Liver (tissue), 9 donors: ENCODE measurements around the gene PIAS1. TPM values are rescaled to one million over a fixed set of nuclear protein-coding genes. Genes with fewer than 3 reads are reported as not detected.
A peak's percentile ranks its signal among the peaks of the same experiment; 100 is the strongest.

Experiments
- DNase-seq: peaks from one replicate; pipeline ENCODE4 v3.0.0-alpha.2; 2017; ENCODE audit warnings: low spot score
- H3K27ac ChIP-seq, 2 donors: one replicate each; pipeline ENCODE4 v1.7.0; 2013; ENCODE audit warnings: inconsistent platforms in 2 of 2, low read length in 2 of 2, control low read depth in 1 of 2, low read depth in 1 of 2, mild to moderate bottlenecking in 1 of 2
- H3K27me3 ChIP-seq, 4 donors: one replicate each; pipeline versions ENCODE4 v1.6.1 to v1.7.0; 2013; ENCODE audit warnings: low read length in 3 of 4, inconsistent platforms in 1 of 4, mild to moderate bottlenecking in 1 of 4, moderate library complexity in 1 of 4; ENCODE audit not compliant: control insufficient read depth in 4 of 4, insufficient read depth in 4 of 4
- H3K36me3 ChIP-seq, 4 donors: one replicate each; pipeline versions ENCODE4 v1.6.1 to v1.7.0; 2013; ENCODE audit warnings: low read length in 3 of 4, mild to moderate bottlenecking in 3 of 4, low read depth in 1 of 4, moderate library complexity in 1 of 4; ENCODE audit not compliant: control insufficient read depth in 4 of 4, insufficient read depth in 3 of 4
- H3K4me1 ChIP-seq, 4 donors: one replicate each; pipeline versions ENCODE4 v1.6.1 to v1.7.0; 2013; ENCODE audit warnings: low read length in 3 of 4, mild to moderate bottlenecking in 3 of 4, moderate library complexity in 1 of 4; ENCODE audit not compliant: control insufficient read depth in 4 of 4, insufficient read depth in 4 of 4
- H3K4me3 ChIP-seq, 3 donors: one replicate each; pipeline versions ENCODE4 v1.6.1 to v1.7.0; 2013; ENCODE audit warnings: low read length in 3 of 3, control low read depth in 1 of 3, low read depth in 1 of 3, mild to moderate bottlenecking in 1 of 3
- H3K9ac ChIP-seq, 2 donors: one replicate each; pipeline ENCODE4 v1.7.0; 2013; ENCODE audit warnings: low read length in 2 of 2, mild to moderate bottlenecking in 2 of 2, moderate library complexity in 2 of 2, control low read depth in 1 of 2, low read depth in 1 of 2
- H3K9me3 ChIP-seq, 4 donors: one replicate each; pipeline versions ENCODE4 v1.6.1 to v1.7.0; 2013; ENCODE audit warnings: low read length in 3 of 4; ENCODE audit not compliant: control insufficient read depth in 4 of 4
- ATF3 ChIP-seq: IDR thresholded peaks from 2 replicates; pipeline ENCODE4 v1.6.1; 2016; ENCODE audit warnings: antibody characterized with exemption
- CTCF ChIP-seq: fragments of 150-350 bp; IDR thresholded peaks from 2 replicates; pipeline ENCODE4 v1.5.1; 2017; ENCODE audit warnings: improper control_type of control experiment, low read depth, low read length; ENCODE audit not compliant: missing input control
- EGR1 ChIP-seq, 2 donors: IDR thresholded peaks; 2 replicates each; pipeline ENCODE4 v1.6.1; 2016 to 2018; ENCODE audit warnings: antibody characterized with exemption in 2 of 2, low read depth in 2 of 2
- FOXA1 ChIP-seq: IDR thresholded peaks from 2 replicates; pipeline ENCODE4 v1.6.1; 2016; ENCODE audit warnings: antibody characterized with exemption
- FOXA2 ChIP-seq: IDR thresholded peaks from 2 replicates; pipeline ENCODE4 v1.6.1; 2016; ENCODE audit warnings: antibody characterized with exemption
- GABPA ChIP-seq, 2 donors: IDR thresholded peaks in 1 of 2; conservative IDR thresholded peaks in 1 of 2; 2 replicates each; pipeline ENCODE4 v1.6.1; 2016; ENCODE audit warnings: antibody characterized with exemption in 2 of 2, mild to moderate bottlenecking in 1 of 2, moderate library complexity in 1 of 2
- HNF4A ChIP-seq, 2 donors: conservative IDR thresholded peaks; 2 replicates each; pipeline ENCODE4 v1.6.1; 2016; ENCODE audit warnings: antibody characterized with exemption in 2 of 2, mild to moderate bottlenecking in 2 of 2
- HNF4G ChIP-seq: IDR thresholded peaks from 2 replicates; pipeline ENCODE4 v1.6.1; 2016; ENCODE audit warnings: antibody characterized with exemption
- JUND ChIP-seq, 2 donors: IDR thresholded peaks; 2 replicates each; pipeline ENCODE4 v1.6.1; 2016; ENCODE audit warnings: antibody characterized with exemption in 2 of 2
- MAX ChIP-seq: IDR thresholded peaks from 2 replicates; pipeline ENCODE4 v1.6.1; 2016; ENCODE audit warnings: antibody characterized with exemption
- NR2F2 ChIP-seq: IDR thresholded peaks from 2 replicates; pipeline ENCODE4 v1.6.1; 2016; ENCODE audit warnings: antibody characterized with exemption
- RAD21 ChIP-seq, 2 donors: IDR thresholded peaks; 2 replicates each; pipeline ENCODE4 v1.6.1; 2016; ENCODE audit warnings: antibody characterized with exemption in 2 of 2, mild to moderate bottlenecking in 2 of 2
- RXRA ChIP-seq, 2 donors: IDR thresholded peaks; 2 replicates each; pipeline ENCODE4 v1.6.1; 2017 to 2018; ENCODE audit warnings: antibody characterized with exemption in 2 of 2, mild to moderate bottlenecking in 1 of 2
- SP1 ChIP-seq: IDR thresholded peaks from 2 replicates; pipeline ENCODE4 v1.6.1; 2018; ENCODE audit warnings: antibody characterized with exemption, mild to moderate bottlenecking
- TAF1 ChIP-seq: conservative IDR thresholded peaks from 2 replicates; pipeline ENCODE4 v1.6.1; 2016; ENCODE audit warnings: antibody characterized with exemption, mild to moderate bottlenecking
- YY1 ChIP-seq: IDR thresholded peaks from 2 replicates; pipeline ENCODE4 v1.6.1; 2016; ENCODE audit warnings: antibody characterized with exemption, mild to moderate bottlenecking
- ZBTB33 ChIP-seq: IDR thresholded peaks from 2 replicates; pipeline ENCODE4 v1.6.1; 2016; ENCODE audit warnings: antibody characterized with exemption
- WGBS: extraction: QIAGEN DNeasy Blood & Tissue Kit; methylation state at CpG from one replicate; pipeline ENCODE4 v1.1.7; 2013; 5-methylcytosine and 5-hydroxymethylcytosine counted together
- polyA plus RNA-seq, 2 donors: library from polyadenylated mRNA; stranded (reverse) in 1 of 2; unstranded in 1 of 2; fragments of 200-250 nt in 1 of 2; fragments of >200 nt in 1 of 2; fragmentation: Nextera tagmentation in 1 of 2; extraction: Ambion mirVana in 1 of 2; gene quantifications; one replicate each; pipeline versions ENCODE4 v1.2.1 to v1.2.3, GENCODE V29; 2013 to 2015
- total RNA-seq, 2 donors: library from RNA; depleted of rRNA; stranded (reverse); fragments of >200 nt; gene quantifications; one replicate each; pipeline ENCODE4 v1.2.3, GENCODE V29; 2014
- donor health status: healthy.
- donor health status: healthy.
- donor health status: healthy.
- donor health status: healthy.
- donor health status: healthy.

PIAS1 gene
- total and polyA plus RNA-seq, 4 donors, result 5.6 to 18.8 (median 13.2) TPM

- Histone ChIP-seq H3K27ac (no peak overlapping the region), H3K4me1 (peaks cover 0 to 6% (median 1%) of the 10 kb centered on the region in 4 donors), H3K27me3 (no peaks in the 10 kb centered on the region), H3K36me3 (no peaks in the 10 kb centered on the region), H3K9ac (no peak overlapping the region), H3K9me3 (no peaks in the 10 kb centered on the region), H3K4me3 (no peak overlapping the region)
- TF ChIP-seq ZBTB33, result no peak
- WGBS, result 86% methylated on average over 3 of the region's 3 CpGs
- DNase-seq, result no peak
Measured at GRCh38 chr15:68129072-68129471, 75.0 kb downstream of the PIAS1 start.

- no peak for DNase-seq
- H3K9ac ChIP-seq, result no peak overlapping the region
- no peak overlapping the region for H3K4me3 ChIP-seq
- H3K36me3 ChIP-seq, result no peaks in the 10 kb centered on the region
- no peak overlapping the region for H3K27ac ChIP-seq
- H3K27me3 ChIP-seq, result no peaks in the 10 kb centered on the region
- peaks cover 0 to 6% (median 1%) of the 10 kb centered on the region in 4 donors for H3K4me1 ChIP-seq
- no peaks in the 10 kb centered on the region for H3K9me3 ChIP-seq
- TF ChIP-seq FOXA1 (no peak), GABPA (IDR thresholded peaks at IDR 0.05 in 1 of 2, conservative IDR thresholded peaks at IDR 0.05 in 1 of 2) (no peak), HNF4A (conservative IDR thresholded peaks at IDR 0.05) (peak in 1 of 2 donors; percentile 31), NR2F2 (no peak), RXRA (IDR thresholded peaks at IDR 0.05) (no peak), YY1 (no peak), TAF1 (no peak)
- WGBS, result 45% methylated on average over 3 of the region's 3 CpGs
Measured at GRCh38 chr15:68130851-68131250, 76.7 kb downstream of the PIAS1 start.

GRCh38 chr15:68137096-68137495 is 83.0 kb downstream of the PIAS1 start:
- no peak for TF ChIP-seq HNF4G
- TF ChIP-seq NR2F2, result no peak
- no peak for TF ChIP-seq YY1
- no peak for TF ChIP-seq EGR1 (IDR thresholded peaks at IDR 0.05; ENCODE audit: low read depth in 2 of 2)
- TF ChIP-seq RXRA (IDR thresholded peaks at IDR 0.05), result no peak
- DNase-seq, result no peak
- no peak overlapping the region for H3K4me3 ChIP-seq
- no peaks in the 10 kb centered on the region for H3K27me3 ChIP-seq
- peaks cover 0 to 3% (median 0%) of the 10 kb centered on the region in 4 donors for H3K4me1 ChIP-seq
- 80% methylated on average over 1 of the region's 1 CpG for WGBS
- no peaks in the 10 kb centered on the region for H3K36me3 ChIP-seq
- H3K9ac ChIP-seq, result no peak overlapping the region
- H3K27ac ChIP-seq, result no peak overlapping the region
- H3K9me3 ChIP-seq, result no peaks in the 10 kb centered on the region

- H3K27me3 ChIP-seq, result no peaks in the 10 kb centered on the region
- DNase-seq, result no peak
- no peaks in the 10 kb centered on the region for H3K9me3 ChIP-seq
- 97% methylated on average over 2 of the region's 2 CpGs for WGBS
- no peak overlapping the region for H3K4me3 ChIP-seq
- no peak overlapping the region for H3K9ac ChIP-seq
- no peak overlapping the region for H3K27ac ChIP-seq
- H3K4me1 ChIP-seq, result peaks cover 0 to 3% (median 0%) of the 10 kb centered on the region in 4 donors
- TF ChIP-seq MAX (no peak), HNF4G (no peak), ATF3 (no peak), ZBTB33 (no peak), SP1 (no peak), NR2F2 (no peak), EGR1 (IDR thresholded peaks at IDR 0.05; ENCODE audit: low read depth in 2 of 2) (no peak), FOXA2 (no peak), CTCF (no peak), HNF4A (conservative IDR thresholded peaks at IDR 0.05) (no peak), YY1 (no peak), RXRA (IDR thresholded peaks at IDR 0.05) (no peak), JUND (IDR thresholded peaks at IDR 0.05) (no peak), RAD21 (IDR thresholded peaks at IDR 0.05) (no peak)
- peaks cover 2 to 15% (median 4%) of the 10 kb centered on the region in 4 donors for H3K36me3 ChIP-seq
Measured at GRCh38 chr15:68143129-68143528, 89.0 kb downstream of the PIAS1 start.
